Progenitor cell of endocrine pancreas (in vitro differentiated cells): ENCODE results near the gene CD55. TPM values are rescaled to one million over a fixed set of nuclear protein-coding genes. Genes with fewer than 3 reads are reported as not detected.
"Not testable (repeated sequence)": the region's sequence is repeated elsewhere in the genome, so short reads cannot be mapped to it uniquely, and the experiment has no call there.

Experiments used
- DNase-seq: peaks from one replicate; pipeline ENCODE4 v3.0.0; 2021; ENCODE audit warnings: low spot score; ENCODE audit not compliant: unreplicated experiment
- H3K27ac Mint-ChIP-seq: 2 replicates; pipeline ENCODE4 v1.8.0; 2021; ENCODE audit warnings: mild to moderate bottlenecking, moderate library complexity, mixed read lengths
- H3K27me3 Mint-ChIP-seq: 2 replicates; pipeline ENCODE4 v1.8.0; 2021; ENCODE audit warnings: mixed read lengths
- H3K36me3 Mint-ChIP-seq: 2 replicates; pipeline ENCODE4 v1.8.0; 2022; ENCODE audit warnings: mixed read lengths; ENCODE audit not compliant: insufficient read depth
- H3K4me1 Mint-ChIP-seq: 2 replicates; pipeline ENCODE4 v1.8.0; 2021; ENCODE audit warnings: low read depth, mixed read lengths
- H3K4me3 Mint-ChIP-seq: 2 replicates; pipeline ENCODE4 v1.8.0; 2021; ENCODE audit warnings: low read depth, mild to moderate bottlenecking, moderate library complexity, mixed read lengths
- H3K9me3 Mint-ChIP-seq: 2 replicates; pipeline ENCODE4 v1.8.0; 2021; ENCODE audit warnings: low read depth, mixed read lengths
- total RNA-seq: library from RNA; stranded (reverse); gene quantifications from 2 replicates; pipeline ENCODE4 v1.2.1, GENCODE V29; 2021
- TF ChIP-seq, protein P1 (sequence below): fragments of 200-600 bp; sonication (generic); IDR thresholded peaks from one replicate; pipeline ENCODE4 v1.5.0; 2021; ENCODE audit warnings: antibody characterized with exemption, mild to moderate bottlenecking; ENCODE audit not compliant: unreplicated experiment

The CD55 gene
- total RNA-seq, 1 donor from 2014 or later = 7.4 TPM

DNA sequence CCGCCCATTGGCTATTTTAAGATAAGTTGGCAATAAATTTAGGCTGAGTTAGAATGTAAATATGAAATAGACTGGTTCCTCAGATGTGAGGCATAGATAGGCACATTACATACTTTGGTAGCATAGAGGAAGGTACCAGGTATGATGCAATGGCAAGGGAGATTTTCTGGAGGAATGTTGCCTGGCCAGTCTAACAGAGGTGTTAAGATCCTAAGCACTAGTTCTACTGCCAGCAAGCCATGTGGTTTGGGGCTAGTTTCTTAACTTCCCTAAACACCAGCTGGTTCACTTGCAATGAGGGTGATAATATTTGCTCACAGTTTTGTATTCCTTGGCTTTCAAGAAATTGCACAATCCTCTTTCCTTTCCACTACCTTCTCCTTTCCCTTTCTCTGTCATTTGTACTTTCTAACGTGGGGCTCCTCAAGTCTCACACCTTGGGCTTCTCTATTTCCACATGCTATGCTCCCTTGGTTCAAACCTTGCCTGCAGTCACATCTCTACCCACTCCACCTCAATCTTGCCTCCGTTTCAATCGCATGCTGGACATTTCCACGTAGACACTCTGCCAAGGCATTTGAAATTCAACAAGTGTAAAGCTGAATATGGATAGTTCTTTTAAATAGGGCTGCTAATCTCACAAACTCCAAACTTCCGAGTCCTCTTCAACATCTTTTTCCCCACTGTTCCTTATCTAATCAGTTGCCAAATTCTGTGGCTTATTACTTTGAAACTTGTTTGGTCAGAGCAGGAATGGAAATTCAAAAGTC, 4.7 kb upstream of the CD55 start:
- Mint-ChIP-seq H3K4me3 (no peak overlapping the region), H3K36me3 (no peaks in the 10 kb centered on the region), H3K27me3 (peaks cover 7% of the 10 kb centered on the region), H3K27ac (peak overlapping the region; percentile 65), H3K9me3 (no peaks in the 10 kb centered on the region), H3K4me1 (peaks cover 22% of the 10 kb centered on the region)
- TF ChIP-seq, protein P1, sequence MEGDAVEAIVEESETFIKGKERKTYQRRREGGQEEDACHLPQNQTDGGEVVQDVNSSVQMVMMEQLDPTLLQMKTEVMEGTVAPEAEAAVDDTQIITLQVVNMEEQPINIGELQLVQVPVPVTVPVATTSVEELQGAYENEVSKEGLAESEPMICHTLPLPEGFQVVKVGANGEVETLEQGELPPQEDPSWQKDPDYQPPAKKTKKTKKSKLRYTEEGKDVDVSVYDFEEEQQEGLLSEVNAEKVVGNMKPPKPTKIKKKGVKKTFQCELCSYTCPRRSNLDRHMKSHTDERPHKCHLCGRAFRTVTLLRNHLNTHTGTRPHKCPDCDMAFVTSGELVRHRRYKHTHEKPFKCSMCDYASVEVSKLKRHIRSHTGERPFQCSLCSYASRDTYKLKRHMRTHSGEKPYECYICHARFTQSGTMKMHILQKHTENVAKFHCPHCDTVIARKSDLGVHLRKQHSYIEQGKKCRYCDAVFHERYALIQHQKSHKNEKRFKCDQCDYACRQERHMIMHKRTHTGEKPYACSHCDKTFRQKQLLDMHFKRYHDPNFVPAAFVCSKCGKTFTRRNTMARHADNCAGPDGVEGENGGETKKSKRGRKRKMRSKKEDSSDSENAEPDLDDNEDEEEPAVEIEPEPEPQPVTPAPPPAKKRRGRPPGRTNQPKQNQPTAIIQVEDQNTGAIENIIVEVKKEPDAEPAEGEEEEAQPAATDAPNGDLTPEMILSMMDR = no peak
- no peak for DNase-seq

- Mint-ChIP-seq H3K27me3 (peaks cover 10% of the 10 kb centered on the region), H3K36me3 (no peaks in the 10 kb centered on the region), H3K4me1 (peaks cover 26% of the 10 kb centered on the region), H3K27ac (no peak overlapping the region), H3K4me3 (no peak overlapping the region), H3K9me3 (no peaks in the 10 kb centered on the region)
- DNase-seq = no peak
- TF ChIP-seq, protein P1 = no peak
Measured at GRCh38 chr1:207317561-207317960, 3.9 kb upstream of the CD55 start.

GRCh38 chr1:207318072-207318619, 3.3 kb upstream of the CD55 start:
- H3K27me3 Mint-ChIP-seq = peaks cover 10% of the 10 kb centered on the region
- TF ChIP-seq, protein P1 = no peak
- no peaks in the 10 kb centered on the region for H3K9me3 Mint-ChIP-seq
- no peaks in the 10 kb centered on the region for H3K36me3 Mint-ChIP-seq
- DNase-seq = no peak
- no peak overlapping the region for H3K4me3 Mint-ChIP-seq
- H3K27ac Mint-ChIP-seq = no peak overlapping the region
- peaks cover 26% of the 10 kb centered on the region for H3K4me1 Mint-ChIP-seq

- Mint-ChIP-seq H3K9me3 (no peaks in the 10 kb centered on the region), H3K4me1 (peaks cover 31% of the 10 kb centered on the region), H3K4me3 (no peak overlapping the region), H3K36me3 (no peaks in the 10 kb centered on the region), H3K27me3 (peaks cover 8% of the 10 kb centered on the region), H3K27ac (no peak overlapping the region)
- TF ChIP-seq, protein P1 = no peak
- DNase-seq = no peak
Measured at GRCh38 chr1:207319199-207319598, 2.3 kb upstream of the CD55 start.

GRCh38 chr1:207320105-207320504, 1.4 kb upstream of the CD55 start:
- peak overlapping the region; percentile 85 for H3K27ac Mint-ChIP-seq
- H3K4me3 Mint-ChIP-seq = peak overlapping the region; percentile 53
- H3K36me3 Mint-ChIP-seq, H3K27me3 Mint-ChIP-seq, DNase-seq, H3K9me3 Mint-ChIP-seq: not testable (repeated sequence)
- peaks cover 31% of the 10 kb centered on the region for H3K4me1 Mint-ChIP-seq
